GM21360 (cell line): ENCODE results near the gene FGR.
A peak's percentile ranks its signal among the peaks of the same experiment; 100 is the strongest.
"Not testable (repeated sequence)": the region's sequence is repeated elsewhere in the genome, so short reads cannot be mapped to it uniquely, and the experiment has no call there.

Experiments used
- ATAC-seq: cut with Tn5 transposase; IDR thresholded peaks from one replicate; pipeline ENCODE4 v1.9.1; 2021; ENCODE audit warnings: mild to moderate bottlenecking, moderate library complexity; ENCODE audit not compliant: unreplicated experiment

The FGR gene

GRCh38 chr1:27660300-27660835 lies 25.4 kb upstream of the FGR start:
- no peak for ATAC-seq

- peak; percentile 63 for ATAC-seq
These were observed 24.7 kb upstream of the FGR start for GRCh38 chr1:27659497-27660299.

GRCh38 chr1:27658951-27659496 lies 24.0 kb upstream of the FGR start:
- ATAC-seq: peak; percentile 12

GRCh38 chr1:27656157-27656893 lies 21.3 kb upstream of the FGR start:
- ATAC-seq: no peak

GRCh38 chr1:27655151-27655937 lies 20.4 kb upstream of the FGR start:
- ATAC-seq: no peak

- no peak for ATAC-seq
These were observed 17.3 kb upstream of the FGR start for GRCh38 chr1:27652111-27652864.

GRCh38 chr1:27650539-27651175 lies 15.7 kb upstream of the FGR start:
- no peak for ATAC-seq

- ATAC-seq: no peak
These were observed 15.2 kb upstream of the FGR start for GRCh38 chr1:27650171-27650538.

- no peak for ATAC-seq
These were observed 14.3 kb upstream of the FGR start for GRCh38 chr1:27649306-27649635.

GRCh38 chr1:27648602-27649305 lies 13.8 kb upstream of the FGR start:
- no peak for ATAC-seq

- no peak for ATAC-seq
These were observed 12.3 kb upstream of the FGR start for GRCh38 chr1:27647328-27647727.

- no peak for ATAC-seq
These were observed 11.7 kb upstream of the FGR start for GRCh38 chr1:27646676-27647075.

GRCh38 chr1:27645071-27645415 lies 10.1 kb upstream of the FGR start:
- no peak for ATAC-seq

- no peak for ATAC-seq
These were observed 9.5 kb upstream of the FGR start for GRCh38 chr1:27644369-27645070.

- no peak for ATAC-seq
These were observed 8.8 kb upstream of the FGR start for GRCh38 chr1:27643600-27644368.

- not testable (repeated sequence) for ATAC-seq
These were observed 5.5 kb upstream of the FGR start for GRCh38 chr1:27640514-27640913.

GRCh38 chr1:27638805-27639204 lies 3.8 kb upstream of the FGR start:
- ATAC-seq: no peak
